Tibial nerve (tissue), 4 donors: ENCODE data around the gene HAUS3. TPM values are rescaled to one million over a fixed set of nuclear protein-coding genes. Genes with fewer than 3 reads are reported as not detected.

Source experiments
- DNase-seq, 2 donors: peaks; one replicate each; pipeline ENCODE4 v3.0.0-alpha.2; 2019; ENCODE audit warnings: low spot score in 2 of 2
- H3K27ac ChIP-seq, 4 donors: fragments of 200-600 bp; sonication (generic) in 3 of 4; one replicate each; pipeline ENCODE4 v1.5.1; 2017 to 2019; ENCODE audit warnings: mild to moderate bottlenecking in 1 of 4
- H3K27me3 ChIP-seq, 2 donors: fragments of 200-600 bp; sonication (generic) in 1 of 2; one replicate each; pipeline versions ENCODE4 v1.5.1 to v1.6.0; 2017 to 2019
- H3K36me3 ChIP-seq, 3 donors: fragments of 200-600 bp; sonication (generic); one replicate each; pipeline ENCODE4 v1.5.1; 2018 to 2019
- H3K4me1 ChIP-seq, 4 donors: fragments of 200-600 bp; sonication (generic) in 3 of 4; one replicate each; pipeline ENCODE4 v1.5.1; 2017 to 2019
- H3K4me3 ChIP-seq, 4 donors: fragments of 200-600 bp; sonication (generic) in 3 of 4; one replicate each; pipeline ENCODE4 v1.5.1; 2017 to 2019; ENCODE audit warnings: mild to moderate bottlenecking in 1 of 4, moderate library complexity in 1 of 4
- H3K9me3 ChIP-seq, 4 donors: fragments of 200-600 bp; sonication (generic) in 3 of 4; one replicate each; pipeline ENCODE4 v1.5.1; 2017 to 2019
- EP300 ChIP-seq, 2 donors: sonication (generic); formaldehyde crosslinking; IDR thresholded peaks; one replicate each; pipeline ENCODE4 v1.6.1; 2017; ENCODE audit warnings: antibody characterized with exemption in 2 of 2, mild to moderate bottlenecking in 1 of 2
- POLR2A ChIP-seq, 2 donors: fragments of 450-650 bp; IDR thresholded peaks; one replicate each; pipeline ENCODE4 v1.6.1; 2017; ENCODE audit warnings: antibody characterized with exemption in 2 of 2, mild to moderate bottlenecking in 2 of 2, moderate library complexity in 2 of 2
- WGBS, 2 donors: methylation state at CpG; one replicate each; pipeline ENCODE4 v1.1.5; 2018; 5-methylcytosine and 5-hydroxymethylcytosine counted together
- total RNA-seq, 4 donors: library from RNA; depleted of rRNA; stranded (reverse); fragments of >200 nt; gene quantifications; one replicate each; pipeline ENCODE4 v1.1.0, GENCODE V29; 2016
- TF ChIP-seq, protein P1 (sequence below), 5 experiments: fragments of 200-600 bp in 3 of 5; fragments of 450-650 bp in 2 of 5; sonication (generic) in 3 of 5; IDR thresholded peaks; one replicate each; pipeline ENCODE4 v1.5.1; 2016 to 2019; ENCODE audit warnings: antibody characterized with exemption in 5 of 5, mild to moderate bottlenecking in 3 of 5, moderate library complexity in 2 of 5

The HAUS3 gene, protein sequence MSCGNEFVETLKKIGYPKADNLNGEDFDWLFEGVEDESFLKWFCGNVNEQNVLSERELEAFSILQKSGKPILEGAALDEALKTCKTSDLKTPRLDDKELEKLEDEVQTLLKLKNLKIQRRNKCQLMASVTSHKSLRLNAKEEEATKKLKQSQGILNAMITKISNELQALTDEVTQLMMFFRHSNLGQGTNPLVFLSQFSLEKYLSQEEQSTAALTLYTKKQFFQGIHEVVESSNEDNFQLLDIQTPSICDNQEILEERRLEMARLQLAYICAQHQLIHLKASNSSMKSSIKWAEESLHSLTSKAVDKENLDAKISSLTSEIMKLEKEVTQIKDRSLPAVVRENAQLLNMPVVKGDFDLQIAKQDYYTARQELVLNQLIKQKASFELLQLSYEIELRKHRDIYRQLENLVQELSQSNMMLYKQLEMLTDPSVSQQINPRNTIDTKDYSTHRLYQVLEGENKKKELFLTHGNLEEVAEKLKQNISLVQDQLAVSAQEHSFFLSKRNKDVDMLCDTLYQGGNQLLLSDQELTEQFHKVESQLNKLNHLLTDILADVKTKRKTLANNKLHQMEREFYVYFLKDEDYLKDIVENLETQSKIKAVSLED
- total RNA-seq = 10 to 100 TPM in 3 of 4 donors, 1 to 10 TPM in 1; 9.6 to 20.1 (median 17.5) TPM

DNA sequence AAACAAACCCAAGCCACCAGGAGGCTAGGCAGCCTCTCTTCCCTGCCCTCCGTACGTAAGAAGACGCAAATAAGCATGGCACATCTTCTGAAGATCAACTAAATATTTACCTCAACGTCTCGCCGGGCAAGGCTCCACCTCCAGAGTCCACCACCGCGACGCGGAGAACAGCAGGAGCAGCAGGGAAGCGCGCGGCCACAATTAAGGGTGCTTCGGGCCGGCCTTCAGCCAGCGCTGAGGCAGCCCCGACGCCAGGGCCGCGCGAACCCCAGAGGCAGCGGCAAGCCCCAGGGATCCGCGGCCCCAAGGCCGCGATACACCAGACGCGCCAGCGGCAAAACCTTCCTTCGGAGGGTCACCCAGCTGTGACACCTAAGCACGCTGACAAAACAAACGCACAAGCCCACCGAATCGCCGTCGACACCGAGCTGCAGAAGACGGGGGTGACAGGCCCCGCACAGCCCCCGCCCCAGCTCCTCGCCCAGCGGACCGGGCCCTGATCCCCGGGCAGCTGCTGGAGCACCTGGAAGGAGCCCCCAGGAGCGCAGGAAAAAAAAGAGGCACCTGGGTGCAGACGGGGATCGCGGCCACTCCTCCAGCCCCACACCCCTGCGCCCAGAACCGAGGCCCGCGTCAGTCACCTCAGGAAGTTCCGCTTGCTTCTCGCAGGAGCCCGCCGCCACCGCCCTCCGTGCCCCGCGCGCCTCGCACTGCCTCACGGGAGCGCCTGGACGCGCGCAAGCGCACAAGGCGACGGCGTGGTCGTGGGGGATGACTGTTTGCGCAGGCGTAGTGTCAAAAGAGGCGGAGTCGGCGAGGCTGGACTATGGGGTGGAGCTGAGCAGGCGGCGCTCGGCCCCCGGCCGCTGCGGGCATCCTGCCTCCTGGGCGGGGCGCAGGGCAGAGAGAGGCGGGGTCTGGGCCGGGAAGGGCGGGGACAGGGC lies at the start of gene HAUS3, which contains the start of gene POLN:
HAUS3 (minus strand) TSS at position 712 of the 944 bp plus-strand sequence. CDS start 1,175 bp downstream, outside the sequence.
POLN (minus strand) TSS at position 712 of the 944 bp plus-strand sequence. CDS start 12,890 bp downstream, outside the sequence.
- TF ChIP-seq POLR2A (IDR thresholded peaks at IDR 0.05) = peak; percentile 45 to 89
- TF ChIP-seq, protein P1, sequence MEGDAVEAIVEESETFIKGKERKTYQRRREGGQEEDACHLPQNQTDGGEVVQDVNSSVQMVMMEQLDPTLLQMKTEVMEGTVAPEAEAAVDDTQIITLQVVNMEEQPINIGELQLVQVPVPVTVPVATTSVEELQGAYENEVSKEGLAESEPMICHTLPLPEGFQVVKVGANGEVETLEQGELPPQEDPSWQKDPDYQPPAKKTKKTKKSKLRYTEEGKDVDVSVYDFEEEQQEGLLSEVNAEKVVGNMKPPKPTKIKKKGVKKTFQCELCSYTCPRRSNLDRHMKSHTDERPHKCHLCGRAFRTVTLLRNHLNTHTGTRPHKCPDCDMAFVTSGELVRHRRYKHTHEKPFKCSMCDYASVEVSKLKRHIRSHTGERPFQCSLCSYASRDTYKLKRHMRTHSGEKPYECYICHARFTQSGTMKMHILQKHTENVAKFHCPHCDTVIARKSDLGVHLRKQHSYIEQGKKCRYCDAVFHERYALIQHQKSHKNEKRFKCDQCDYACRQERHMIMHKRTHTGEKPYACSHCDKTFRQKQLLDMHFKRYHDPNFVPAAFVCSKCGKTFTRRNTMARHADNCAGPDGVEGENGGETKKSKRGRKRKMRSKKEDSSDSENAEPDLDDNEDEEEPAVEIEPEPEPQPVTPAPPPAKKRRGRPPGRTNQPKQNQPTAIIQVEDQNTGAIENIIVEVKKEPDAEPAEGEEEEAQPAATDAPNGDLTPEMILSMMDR (IDR thresholded peaks at IDR 0.05) = peak in 1 of 5 experiments; percentile 12
- TF ChIP-seq EP300 (IDR thresholded peaks at IDR 0.05) = peak; percentile 87 to 98
- Histone ChIP-seq H3K4me3 (peak within 1 kb of the TSS; percentile 72 to 97 (median 88)), H3K4me1 (peaks cover 0 to 90% (median 46%) of the 10 kb centered on the region in 4 donors), H3K9me3 (no peaks in the 10 kb centered on the region), H3K36me3 (peaks cover 0 to 14% (median 0%) of the 10 kb centered on the region in 3 donors), H3K27me3 (no peaks in the 10 kb centered on the region), H3K27ac (peak within 1 kb of the TSS in 3 of 4 donors; percentile 79 to 86 (median 79))
- DNase-seq = peak; percentile 96 to 98
- 1% methylated on average over 73 to 85 of the region's 88 CpGs for WGBS, 2 donors

DNA sequence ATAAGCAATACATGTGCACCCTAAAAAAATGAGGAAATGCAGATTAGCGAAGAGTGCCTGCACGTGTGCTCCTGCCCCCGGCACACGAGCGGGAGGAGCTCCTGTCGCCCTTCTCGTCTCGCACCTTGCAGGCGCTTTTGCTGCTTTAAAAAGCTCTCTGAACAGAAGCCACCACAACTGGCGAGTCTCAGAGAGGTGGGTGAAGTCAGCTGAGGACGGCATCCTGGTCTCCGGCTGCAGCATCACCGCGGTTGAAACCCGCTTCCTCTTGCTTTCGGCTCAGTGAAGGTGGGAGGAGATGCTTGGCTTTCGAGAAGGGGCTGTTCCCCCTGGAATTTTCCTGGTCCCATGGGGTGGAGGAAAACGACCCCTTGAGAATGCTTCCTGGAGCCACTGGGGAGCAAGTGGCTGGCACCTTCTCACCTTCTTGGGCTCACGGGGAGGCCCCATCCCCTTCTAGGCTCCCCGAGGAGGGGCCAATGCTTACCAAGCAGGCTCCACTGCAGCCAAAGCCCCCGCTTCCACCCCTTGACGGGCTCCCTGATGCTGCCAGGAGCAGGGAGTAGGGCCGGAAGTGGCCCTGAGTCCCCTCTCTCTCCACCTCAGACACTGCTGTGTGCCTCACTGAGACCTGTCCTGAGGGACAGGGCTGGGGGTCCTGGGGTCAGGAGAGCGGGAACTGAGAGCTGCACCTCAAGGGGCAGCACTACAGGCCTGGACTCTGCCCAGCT lies 49.2 kb upstream of the HAUS3 start:
- DNase-seq = peak in 1 of 2 donors; percentile 5
- Histone ChIP-seq H3K27ac (no peak overlapping the region), H3K27me3 (no peaks in the 10 kb centered on the region), H3K36me3 (peaks cover 0 to 5% (median 0%) of the 10 kb centered on the region in 3 donors), H3K4me3 (no peak overlapping the region), H3K4me1 (peaks cover 0 to 14% (median 0%) of the 10 kb centered on the region in 4 donors), H3K9me3 (no peaks in the 10 kb centered on the region)
- TF ChIP-seq EP300 (IDR thresholded peaks at IDR 0.05) (no peak), POLR2A (IDR thresholded peaks at IDR 0.05) (no peak)
- TF ChIP-seq, protein P1 (IDR thresholded peaks at IDR 0.05) = no peak
- 72 to 75% methylated on average over 20 to 23 of the region's 24 CpGs for WGBS, 2 donors

DNA sequence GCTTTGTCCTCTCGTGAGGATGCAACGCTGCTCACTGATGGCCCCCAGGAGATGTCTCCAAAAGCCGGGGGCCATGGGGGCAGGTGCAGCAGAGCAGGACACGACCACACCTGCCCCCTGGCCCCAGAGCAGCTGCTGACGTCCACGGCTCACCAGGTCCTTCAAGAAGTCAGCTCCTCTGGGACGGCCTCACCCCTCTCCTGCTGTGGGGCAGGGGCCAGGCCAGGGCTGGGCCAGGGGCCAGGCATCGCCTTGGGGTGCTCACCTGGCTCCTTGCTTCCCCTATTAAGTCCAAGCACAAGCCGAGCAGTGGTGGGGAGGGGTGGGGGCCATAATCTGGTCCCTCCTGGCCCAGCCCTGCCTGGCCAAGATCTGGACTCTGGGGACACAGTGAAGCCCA lies 48.6 kb upstream of the HAUS3 start:
- WGBS, 2 donors = 79 to 91% methylated on average over 8 to 9 of the region's 9 CpGs
- H3K36me3 ChIP-seq = no peaks in the 10 kb centered on the region
- no peaks in the 10 kb centered on the region for H3K27me3 ChIP-seq

DNA sequence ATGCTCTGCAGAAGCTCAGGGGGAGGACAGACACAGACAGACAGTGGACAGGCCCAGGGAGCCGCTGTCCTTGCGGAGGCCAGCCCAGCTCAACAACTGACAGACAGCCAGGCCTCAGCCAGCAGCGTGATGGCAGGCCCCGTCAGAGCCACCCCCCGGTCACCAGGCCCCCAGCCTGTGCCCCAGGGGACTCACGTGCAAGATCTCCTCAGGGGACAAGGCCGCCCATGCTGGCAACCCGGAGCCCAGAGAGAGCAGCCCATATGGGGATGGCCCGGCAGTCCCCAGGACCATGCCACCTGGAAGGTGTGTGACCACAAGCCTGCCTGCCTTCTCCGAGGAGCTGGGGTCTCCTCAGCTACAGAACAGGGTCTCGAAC lies 48.0 kb upstream of the HAUS3 start:
- TF ChIP-seq, protein P1 (IDR thresholded peaks at IDR 0.05) = no peak
- TF ChIP-seq POLR2A (IDR thresholded peaks at IDR 0.05) = no peak
- no peak for TF ChIP-seq EP300 (IDR thresholded peaks at IDR 0.05)

More for the DNA sequence above, 48.6 kb upstream of the HAUS3 start:
- DNase-seq = peak in 1 of 2 donors; percentile 6
- no peak overlapping the region for H3K27ac ChIP-seq
- H3K4me1 ChIP-seq = peaks cover 0 to 18% (median 0%) of the 10 kb centered on the region in 4 donors
- no peak for TF ChIP-seq POLR2A (IDR thresholded peaks at IDR 0.05)
- TF ChIP-seq, protein P1 (IDR thresholded peaks at IDR 0.05) = no peak
- no peak for TF ChIP-seq EP300 (IDR thresholded peaks at IDR 0.05)
- H3K9me3 ChIP-seq = no peaks in the 10 kb centered on the region
- H3K4me3 ChIP-seq = no peak overlapping the region

More for the DNA sequence above, 48.0 kb upstream of the HAUS3 start:
- Histone ChIP-seq H3K36me3 (no peaks in the 10 kb centered on the region), H3K9me3 (no peaks in the 10 kb centered on the region), H3K27ac (no peak overlapping the region), H3K4me1 (peaks cover 0 to 18% (median 0%) of the 10 kb centered on the region in 4 donors), H3K27me3 (no peaks in the 10 kb centered on the region), H3K4me3 (no peak overlapping the region)
- DNase-seq = peak in 1 of 2 donors; percentile 5
- 80 to 95% methylated on average over 2 to 4 of the region's 11 CpGs for WGBS, 2 donors
